ENCODE results near the gene GPR108. TPM values are rescaled to one million over a fixed set of nuclear protein-coding genes. Genes with fewer than 3 reads are reported as not detected.

GPR108 gene
- total RNA-seq, 2 experiments from 2014 or later: 72.1 to 75.4 TPM

- DNase-seq: no peak
- Mint-ChIP-seq H3K36me3 (no peaks in the 10 kb centered on the region), H3K4me3 (no peak overlapping the region), H3K9me3 (no peaks in the 10 kb centered on the region), H3K27ac (no peak overlapping the region), H3K4me1 (ENCODE audit: low read depth) (peaks cover 10% of the 10 kb centered on the region), H3K27me3 (peaks cover 25% of the 10 kb centered on the region)
- intact Hi-C loops (cut with micrococcal nuclease): no loop called here
- CTCF ChIA-PET: no interaction called here
- POLR2A ChIA-PET: no interaction called here
These were observed 29.0 kb downstream of the GPR108 start for GRCh38 chr19:6708346-6708745.

DNA sequence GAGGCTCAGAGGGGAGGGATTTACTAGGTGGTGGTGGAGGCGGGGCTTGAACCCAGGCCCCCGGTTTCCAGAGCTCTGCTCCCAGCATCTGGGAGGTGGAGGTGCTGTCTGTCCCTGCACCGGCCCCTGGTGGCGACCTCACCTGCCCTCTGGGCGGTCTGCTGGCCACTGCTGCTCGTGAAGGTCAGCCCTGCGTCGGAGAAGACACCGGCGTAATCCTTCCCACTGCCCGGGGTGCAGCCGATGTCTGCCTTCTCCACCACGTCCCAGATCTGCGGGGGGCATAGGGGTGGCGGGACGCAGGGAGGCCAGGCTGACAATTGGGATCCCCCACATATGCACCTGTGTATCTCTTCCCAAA lies 29.7 kb downstream of the GPR108 start:
- no peaks in the 10 kb centered on the region for H3K9me3 Mint-ChIP-seq
- no peaks in the 10 kb centered on the region for H3K36me3 Mint-ChIP-seq
- no peak overlapping the region for H3K27ac Mint-ChIP-seq
- DNase-seq: no peak
- no peak overlapping the region for H3K4me3 Mint-ChIP-seq
- POLR2A ChIA-PET: no interaction called here
- intact Hi-C loops (cut with micrococcal nuclease): no loop called here
- CTCF ChIA-PET: no interaction called here
- peaks cover 25% of the 10 kb centered on the region for H3K27me3 Mint-ChIP-seq
- H3K4me1 Mint-ChIP-seq (ENCODE audit: low read depth): peaks cover 10% of the 10 kb centered on the region

DNA sequence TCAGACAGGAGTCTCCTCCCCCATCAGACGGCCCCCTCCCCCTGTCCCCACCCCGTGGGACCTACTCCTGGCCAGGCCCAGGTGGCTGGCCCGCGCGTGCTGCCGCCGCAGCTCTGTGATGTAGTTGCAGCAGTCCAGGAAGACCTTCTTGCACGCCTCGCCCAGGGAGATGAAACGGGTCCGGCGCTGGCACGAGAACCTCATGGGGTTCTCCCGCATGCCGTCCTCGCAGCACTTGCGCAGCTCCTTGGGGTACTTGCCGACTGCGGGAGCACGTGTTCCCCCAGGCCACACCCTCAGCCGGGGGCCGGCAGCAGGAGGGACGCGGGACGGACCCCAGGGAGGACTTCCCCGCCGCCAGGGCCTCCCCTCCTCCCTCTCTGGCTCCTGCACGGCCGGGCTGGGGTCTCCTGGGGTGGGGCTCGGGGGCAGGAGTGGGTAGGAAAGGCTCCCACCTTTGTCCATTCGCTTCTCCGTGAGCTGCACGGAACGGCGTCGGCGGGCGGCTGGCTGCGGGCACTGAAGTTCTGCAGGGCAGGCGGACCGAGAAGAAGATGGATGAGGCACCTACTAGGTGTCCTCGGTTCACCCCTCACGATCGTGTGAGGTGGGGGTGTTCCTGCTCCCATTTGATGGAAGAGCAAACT lies 30.2 kb downstream of the GPR108 start:
- H3K4me1 Mint-ChIP-seq (ENCODE audit: low read depth): peaks cover 10% of the 10 kb centered on the region
- no peak overlapping the region for H3K27ac Mint-ChIP-seq
- ChIA-PET POLR2A (no interaction called here), CTCF (no interaction called here)
- no peaks in the 10 kb centered on the region for H3K9me3 Mint-ChIP-seq
- H3K4me3 Mint-ChIP-seq: no peak overlapping the region
- no peaks in the 10 kb centered on the region for H3K36me3 Mint-ChIP-seq
- DNase-seq: no peak
- intact Hi-C loops (cut with micrococcal nuclease): no loop called here
- H3K27me3 Mint-ChIP-seq: peaks cover 25% of the 10 kb centered on the region

- peaks cover 10% of the 10 kb centered on the region for H3K4me1 Mint-ChIP-seq (ENCODE audit: low read depth)
- no peak overlapping the region for H3K27ac Mint-ChIP-seq
- intact Hi-C loops (cut with micrococcal nuclease): no loop called here
- no peak overlapping the region for H3K4me3 Mint-ChIP-seq
- ChIA-PET CTCF (no interaction called here), POLR2A (no interaction called here)
- H3K27me3 Mint-ChIP-seq: peaks cover 25% of the 10 kb centered on the region
- no peaks in the 10 kb centered on the region for H3K9me3 Mint-ChIP-seq
- no peak for DNase-seq
- H3K36me3 Mint-ChIP-seq: no peaks in the 10 kb centered on the region
These were observed 30.8 kb downstream of the GPR108 start for GRCh38 chr19:6706633-6706958.

- H3K4me1 Mint-ChIP-seq (ENCODE audit: low read depth): peaks cover 10% of the 10 kb centered on the region
- ChIA-PET POLR2A (no interaction called here), CTCF (no interaction called here)
- intact Hi-C loops (cut with micrococcal nuclease): no loop called here
- DNase-seq: no peak
- no peaks in the 10 kb centered on the region for H3K9me3 Mint-ChIP-seq
- H3K27ac Mint-ChIP-seq: no peak overlapping the region
- no peaks in the 10 kb centered on the region for H3K36me3 Mint-ChIP-seq
- H3K4me3 Mint-ChIP-seq: no peak overlapping the region
- peaks cover 21% of the 10 kb centered on the region for H3K27me3 Mint-ChIP-seq
These were observed 31.3 kb downstream of the GPR108 start for GRCh38 chr19:6705931-6706632.

- ChIA-PET CTCF (no interaction called here), POLR2A (no interaction called here)
- Mint-ChIP-seq H3K27me3 (no peaks in the 10 kb centered on the region), H3K4me1 (ENCODE audit: low read depth) (no peaks in the 10 kb centered on the region), H3K36me3 (no peaks in the 10 kb centered on the region), H3K4me3 (no peak overlapping the region), H3K27ac (no peak overlapping the region), H3K9me3 (no peaks in the 10 kb centered on the region)
- intact Hi-C loops (cut with micrococcal nuclease): no loop called here
- no peak for DNase-seq
These were observed 36.6 kb downstream of the GPR108 start for GRCh38 chr19:6700586-6701316.

DNA sequence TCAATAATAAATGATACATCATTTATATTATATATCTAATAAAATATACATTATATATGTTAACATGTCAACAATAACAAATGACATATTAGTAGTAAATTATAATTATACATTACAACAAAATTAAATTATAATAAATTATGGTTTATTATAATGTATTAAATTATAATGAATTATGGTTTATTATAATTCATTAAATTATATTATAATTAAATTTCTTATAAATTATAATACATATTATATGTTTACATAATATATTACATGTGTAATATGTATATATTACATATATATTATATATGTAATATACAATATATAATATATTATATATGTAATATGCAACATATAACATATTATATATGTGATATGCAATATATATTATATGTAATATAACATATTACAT lies 37.4 kb downstream of the GPR108 start:
- DNase-seq: no peak
- intact Hi-C loops (cut with micrococcal nuclease): no loop called here
- Mint-ChIP-seq H3K4me3 (no peak overlapping the region), H3K27ac (no peak overlapping the region), H3K9me3 (no peaks in the 10 kb centered on the region), H3K36me3 (no peaks in the 10 kb centered on the region), H3K4me1 (ENCODE audit: low read depth) (no peaks in the 10 kb centered on the region), H3K27me3 (no peaks in the 10 kb centered on the region)
- CTCF ChIA-PET: no interaction called here
- POLR2A ChIA-PET: no interaction called here

GRCh38 chr19:6697291-6697690 lies 40.1 kb downstream of the GPR108 start:
- H3K4me3 Mint-ChIP-seq: no peak overlapping the region
- no peaks in the 10 kb centered on the region for H3K9me3 Mint-ChIP-seq
- POLR2A ChIA-PET: no interaction called here
- no peaks in the 10 kb centered on the region for H3K4me1 Mint-ChIP-seq (ENCODE audit: low read depth)
- H3K27me3 Mint-ChIP-seq: peaks cover under 1% of the 10 kb centered on the region
- H3K36me3 Mint-ChIP-seq: no peaks in the 10 kb centered on the region
- intact Hi-C loops (cut with micrococcal nuclease): no loop called here
- H3K27ac Mint-ChIP-seq: peak overlapping the region; percentile 43
- no peak for DNase-seq
- CTCF ChIA-PET: interaction anchor here (1.6 kb wide), 1 partner anchor 167 kb away, joined by 3 read pairs; no protein-coding TSS in a partner anchor

DNA sequence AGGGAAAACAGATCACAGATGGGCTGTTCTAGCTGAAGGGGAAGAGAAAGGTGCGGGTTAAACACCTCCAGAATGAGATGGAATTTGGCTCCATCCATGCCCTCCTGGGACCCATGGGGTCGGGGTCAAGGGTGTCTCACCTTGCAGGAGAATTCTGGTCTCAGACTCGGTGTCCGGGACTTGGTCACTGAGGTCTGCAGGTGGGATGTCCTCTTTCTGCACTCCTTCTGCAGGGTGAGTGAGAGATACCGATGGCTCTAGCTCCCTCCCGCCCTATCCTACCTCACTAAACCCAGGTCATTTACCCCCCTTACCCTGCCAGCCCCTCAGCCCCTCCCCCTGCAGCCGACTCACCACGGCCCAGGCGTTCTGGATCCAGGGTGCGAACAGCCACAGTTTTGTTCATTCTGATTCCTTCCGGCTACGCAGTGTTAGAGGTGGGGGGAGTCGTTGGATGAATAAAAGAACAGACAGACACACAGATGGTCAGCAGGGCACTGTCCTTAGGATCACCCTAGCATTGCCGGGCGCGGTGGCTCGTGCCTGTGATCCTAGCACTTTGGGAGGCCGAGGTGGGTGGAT lies 41.0 kb downstream of the GPR108 start:
- ChIA-PET CTCF (interaction anchor here (1.6 kb wide), 1 partner anchor 168 kb away, joined by 3 read pairs; no protein-coding TSS in a partner anchor), POLR2A (no interaction called here)
- Mint-ChIP-seq H3K36me3 (no peaks in the 10 kb centered on the region), H3K9me3 (no peaks in the 10 kb centered on the region), H3K4me3 (no peak overlapping the region), H3K27me3 (peaks cover 3% of the 10 kb centered on the region), H3K27ac (no peak overlapping the region), H3K4me1 (ENCODE audit: low read depth) (no peaks in the 10 kb centered on the region)
- DNase-seq: no peak
- intact Hi-C loops (cut with micrococcal nuclease): no loop called here

GRCh38 chr19:6694147-6694815 lies 43.1 kb downstream of the GPR108 start:
- peak; percentile 25 for DNase-seq
- POLR2A ChIA-PET: no interaction called here
- Mint-ChIP-seq H3K4me3 (no peak overlapping the region), H3K9me3 (no peaks in the 10 kb centered on the region), H3K4me1 (ENCODE audit: low read depth) (peaks cover 2% of the 10 kb centered on the region), H3K27ac (peak overlapping the region; percentile 45), H3K27me3 (peaks cover 3% of the 10 kb centered on the region), H3K36me3 (no peaks in the 10 kb centered on the region)
- CTCF ChIA-PET: no interaction called here
- intact Hi-C loops (cut with micrococcal nuclease): no loop called here

- Mint-ChIP-seq H3K4me1 (ENCODE audit: low read depth) (peaks cover 6% of the 10 kb centered on the region), H3K27me3 (peaks cover 3% of the 10 kb centered on the region), H3K9me3 (no peaks in the 10 kb centered on the region), H3K27ac (no peak overlapping the region), H3K4me3 (no peak overlapping the region), H3K36me3 (no peaks in the 10 kb centered on the region)
- POLR2A ChIA-PET: no interaction called here
- intact Hi-C loops (cut with micrococcal nuclease): no loop called here
- CTCF ChIA-PET: no interaction called here
- no peak for DNase-seq
These were observed 43.7 kb downstream of the GPR108 start for GRCh38 chr19:6693681-6694080.

- POLR2A ChIA-PET: no interaction called here
These were observed 44.3 kb downstream of the GPR108 start for GRCh38 chr19:6693056-6693471.

More at GRCh38 chr19:6693056-6693471, 44.3 kb downstream of the GPR108 start:
- Mint-ChIP-seq H3K4me1 (ENCODE audit: low read depth) (peaks cover 9% of the 10 kb centered on the region), H3K36me3 (no peaks in the 10 kb centered on the region), H3K4me3 (no peak overlapping the region), H3K9me3 (no peaks in the 10 kb centered on the region), H3K27me3 (peaks cover 3% of the 10 kb centered on the region), H3K27ac (no peak overlapping the region)
- DNase-seq: no peak
- CTCF ChIA-PET: no interaction called here
- intact Hi-C loops (cut with micrococcal nuclease): no loop called here

All from activated CD4-positive, alpha-beta memory T cell treated with anti-CD3 and anti-CD28 coated beads for 36 hours (primary cell).